GM23338 (cell line): ENCODE measurements around the gene PRKD3. TPM values are rescaled to one million over a fixed set of nuclear protein-coding genes. Genes with fewer than 3 reads are reported as not detected.

ENCODE experiments used
- polyA plus RNA-seq: library from polyadenylated mRNA; unstranded; fragments of >200 nt; fragmentation: Nextera tagmentation; extraction: Ambion mirVana; gene quantifications from 2 replicates; pipeline ENCODE4 v1.2.1, GENCODE V29; 2016
- small RNA-seq: library from RNA; depleted of rRNA; stranded (forward); fragments of <200 nt; gene quantifications from one replicate; pipeline ENCODE3, GENCODE V24; 2014; ENCODE audit warnings: low replicate concordance
- total RNA-seq: library from RNA; depleted of rRNA; stranded (reverse); fragments of >200 nt; shearing (Covaris generic); gene quantifications from 2 replicates; pipeline ENCODE4 v1.2.3, GENCODE V29; 2014; rRNA removed

The PRKD3 gene
- total and polyA plus RNA-seq, 2 experiments from 2014 or later, result 59.7 to 77.0 TPM

Small RNA genes lying within 50 kb of the gene (small RNA-seq; reads per million reads assigned to genes)
- gene RNU6-939P, result not detected

Other genes starting within 250 kb of the PRKD3 start
- gene HEATR5B, start 240.5 kb downstream of the PRKD3 start, total RNA-seq, result 13.7 and 18.8 TPM in 2 replicates
- 2.7 and 4.0 TPM in 2 replicates for gene HEATR5B, start 240.5 kb downstream of the PRKD3 start, polyA plus RNA-seq
- 2.8 and 3.5 TPM in 2 replicates for gene GPATCH11, start 240.3 kb downstream of the PRKD3 start, total RNA-seq
- 4.3 and 8.0 TPM in 2 replicates for gene GPATCH11, start 240.3 kb downstream of the PRKD3 start, polyA plus RNA-seq
- 35.5 and 37.6 TPM in 2 replicates for gene EIF2AK2, start 167.9 kb downstream of the PRKD3 start, total RNA-seq
- 23.9 and 33.8 TPM in 2 replicates for gene EIF2AK2, start 167.9 kb downstream of the PRKD3 start, polyA plus RNA-seq
- gene SULT6B1, start 136.2 kb downstream of the PRKD3 start, total RNA-seq, result not detected in 2 replicates
- gene SULT6B1, start 136.2 kb downstream of the PRKD3 start, polyA plus RNA-seq, result not detected in 2 replicates
- gene CEBPZOS, start 128.3 kb downstream of the PRKD3 start, total RNA-seq, result 78.4 and 83.6 TPM in 2 replicates
- 176 and 191 TPM in 2 replicates for gene CEBPZOS, start 128.3 kb downstream of the PRKD3 start, polyA plus RNA-seq
- gene CEBPZ, start 93.2 kb downstream of the PRKD3 start, total RNA-seq, result 133 and 135 TPM in 2 replicates
- 173 and 185 TPM in 2 replicates for gene CEBPZ, start 93.2 kb downstream of the PRKD3 start, polyA plus RNA-seq
- gene NDUFAF7, start 93.2 kb downstream of the PRKD3 start, total RNA-seq, result 47.4 and 52.8 TPM in 2 replicates
- gene NDUFAF7, start 93.2 kb downstream of the PRKD3 start, polyA plus RNA-seq, result 44.3 and 58.2 TPM in 2 replicates
- gene QPCT, start 19.8 kb upstream of the PRKD3 start, total RNA-seq, result 13.2 and 16.5 TPM in 2 replicates
- gene QPCT, start 19.8 kb upstream of the PRKD3 start, polyA plus RNA-seq, result 12.1 and 13.2 TPM in 2 replicates